ENCODE results near the gene ADGRD1.

ADGRD1 gene

GRCh38 chr12:130922511-130922953 is 31.2 kb upstream of the ADGRD1 start:
- DNase-seq (ENCODE audit: low read depth in 1 of 2, low spot score in 1 of 2): no peak
- Histone ChIP-seq H3K27me3 (ENCODE audit: insufficient read depth, poor library complexity, severe bottlenecking) (no peaks in the 10 kb centered on the region), H3K27ac (replicated peaks) (no peak overlapping the region), H3K4me3 (replicated peaks; ENCODE audit: insufficient read depth, low read length) (no peak overlapping the region)
- TF ChIP-seq REST (IDR thresholded peaks at IDR 0.05; ENCODE audit: insufficient replicate concordance, low read depth) (no peak), GABPA (IDR thresholded peaks at IDR 0.05; ENCODE audit: low read depth) (no peak), CTCF (IDR thresholded peaks at IDR 0.05; ENCODE audit: insufficient read depth, low read length) (no peak), SPI1 (IDR thresholded peaks at IDR 0.05; ENCODE audit: borderline replicate concordance, low read depth) (no peak), POLR2AphosphoS5 (IDR thresholded peaks at IDR 0.05; ENCODE audit: low read depth) (no peak)

- no peak for TF ChIP-seq SPI1 (IDR thresholded peaks at IDR 0.05; ENCODE audit: borderline replicate concordance, low read depth)
- TF ChIP-seq POLR2AphosphoS5 (IDR thresholded peaks at IDR 0.05; ENCODE audit: low read depth): no peak
- TF ChIP-seq CTCF (IDR thresholded peaks at IDR 0.05; ENCODE audit: insufficient read depth, low read length): no peak
- Histone ChIP-seq H3K27me3 (ENCODE audit: insufficient read depth, poor library complexity, severe bottlenecking) (no peaks in the 10 kb centered on the region), H3K27ac (replicated peaks) (no peak overlapping the region), H3K4me3 (replicated peaks; ENCODE audit: insufficient read depth, low read length) (no peak overlapping the region)
- no peak for DNase-seq (ENCODE audit: low read depth in 1 of 2, low spot score in 1 of 2)
These were observed 28.6 kb upstream of the ADGRD1 start for GRCh38 chr12:130924966-130925665.

- Histone ChIP-seq H3K4me3 (replicated peaks; ENCODE audit: insufficient read depth, low read length) (no peak overlapping the region), H3K27ac (replicated peaks) (no peak overlapping the region), H3K27me3 (ENCODE audit: insufficient read depth, poor library complexity, severe bottlenecking) (no peaks in the 10 kb centered on the region)
- TF ChIP-seq REST (IDR thresholded peaks at IDR 0.05; ENCODE audit: insufficient replicate concordance, low read depth) (no peak), POLR2AphosphoS5 (IDR thresholded peaks at IDR 0.05; ENCODE audit: low read depth) (no peak), GABPA (IDR thresholded peaks at IDR 0.05; ENCODE audit: low read depth) (no peak), SPI1 (IDR thresholded peaks at IDR 0.05; ENCODE audit: borderline replicate concordance, low read depth) (no peak), CTCF (IDR thresholded peaks at IDR 0.05; ENCODE audit: insufficient read depth, low read length) (no peak)
- no peak for DNase-seq (ENCODE audit: low read depth in 1 of 2, low spot score in 1 of 2)
These were observed 28.1 kb upstream of the ADGRD1 start for GRCh38 chr12:130925666-130926015.

- H3K4me3 ChIP-seq (replicated peaks; ENCODE audit: insufficient read depth, low read length): no peak overlapping the region
- DNase-seq (ENCODE audit: low read depth in 1 of 2, low spot score in 1 of 2): no peak
- no peak overlapping the region for H3K27ac ChIP-seq (replicated peaks)
- TF ChIP-seq GABPA (IDR thresholded peaks at IDR 0.05; ENCODE audit: low read depth): no peak
- no peak for TF ChIP-seq SPI1 (IDR thresholded peaks at IDR 0.05; ENCODE audit: borderline replicate concordance, low read depth)
- no peak for TF ChIP-seq REST (IDR thresholded peaks at IDR 0.05; ENCODE audit: insufficient replicate concordance, low read depth)
- TF ChIP-seq CTCF (IDR thresholded peaks at IDR 0.05; ENCODE audit: insufficient read depth, low read length): no peak
- H3K27me3 ChIP-seq (ENCODE audit: insufficient read depth, poor library complexity, severe bottlenecking): no peaks in the 10 kb centered on the region
These were observed 24.3 kb upstream of the ADGRD1 start for GRCh38 chr12:130929363-130929762.
